ENCODE measurements around the gene MSI2.

DNA sequence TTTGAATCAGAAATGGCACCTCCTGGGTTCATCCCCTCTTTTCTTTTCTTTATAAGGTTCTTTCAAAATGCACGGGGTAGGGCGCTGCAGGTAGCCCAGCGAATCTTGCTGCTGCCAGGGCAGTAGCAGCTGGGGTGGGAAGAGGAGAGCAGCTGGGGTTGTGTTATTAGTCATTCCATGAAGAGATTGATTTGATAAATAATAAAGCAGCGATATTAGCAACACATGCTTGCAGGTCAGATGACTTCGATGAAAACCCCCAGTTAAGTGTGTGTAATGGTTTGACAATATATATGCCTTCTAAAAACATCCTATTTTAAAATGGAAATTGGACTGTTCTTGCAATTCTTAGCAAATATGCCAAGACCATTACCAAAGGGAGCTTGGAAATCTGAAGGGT is 288.1 kb downstream of the MSI2 start:
- TF ChIP-seq, protein P1, sequence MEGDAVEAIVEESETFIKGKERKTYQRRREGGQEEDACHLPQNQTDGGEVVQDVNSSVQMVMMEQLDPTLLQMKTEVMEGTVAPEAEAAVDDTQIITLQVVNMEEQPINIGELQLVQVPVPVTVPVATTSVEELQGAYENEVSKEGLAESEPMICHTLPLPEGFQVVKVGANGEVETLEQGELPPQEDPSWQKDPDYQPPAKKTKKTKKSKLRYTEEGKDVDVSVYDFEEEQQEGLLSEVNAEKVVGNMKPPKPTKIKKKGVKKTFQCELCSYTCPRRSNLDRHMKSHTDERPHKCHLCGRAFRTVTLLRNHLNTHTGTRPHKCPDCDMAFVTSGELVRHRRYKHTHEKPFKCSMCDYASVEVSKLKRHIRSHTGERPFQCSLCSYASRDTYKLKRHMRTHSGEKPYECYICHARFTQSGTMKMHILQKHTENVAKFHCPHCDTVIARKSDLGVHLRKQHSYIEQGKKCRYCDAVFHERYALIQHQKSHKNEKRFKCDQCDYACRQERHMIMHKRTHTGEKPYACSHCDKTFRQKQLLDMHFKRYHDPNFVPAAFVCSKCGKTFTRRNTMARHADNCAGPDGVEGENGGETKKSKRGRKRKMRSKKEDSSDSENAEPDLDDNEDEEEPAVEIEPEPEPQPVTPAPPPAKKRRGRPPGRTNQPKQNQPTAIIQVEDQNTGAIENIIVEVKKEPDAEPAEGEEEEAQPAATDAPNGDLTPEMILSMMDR (IDR thresholded peaks at IDR 0.05; ENCODE audit: low read length), result no peak
- TF ChIP-seq EZH2 (IDR thresholded peaks at IDR 0.05; ENCODE audit: borderline replicate concordance, low read length), result no peak
